Measurements from ENCODE around the gene OPN1SW. TPM values are rescaled to one million over a fixed set of nuclear protein-coding genes. Genes with fewer than 3 reads are reported as not detected.

The OPN1SW gene
- total and polyA plus RNA-seq, 9 of the 15 experiments (the other 6 are each of a cell fraction or from before 2014, with no cell fraction given): 0.84 to 1.0 TPM; not detected in 7

DNA sequence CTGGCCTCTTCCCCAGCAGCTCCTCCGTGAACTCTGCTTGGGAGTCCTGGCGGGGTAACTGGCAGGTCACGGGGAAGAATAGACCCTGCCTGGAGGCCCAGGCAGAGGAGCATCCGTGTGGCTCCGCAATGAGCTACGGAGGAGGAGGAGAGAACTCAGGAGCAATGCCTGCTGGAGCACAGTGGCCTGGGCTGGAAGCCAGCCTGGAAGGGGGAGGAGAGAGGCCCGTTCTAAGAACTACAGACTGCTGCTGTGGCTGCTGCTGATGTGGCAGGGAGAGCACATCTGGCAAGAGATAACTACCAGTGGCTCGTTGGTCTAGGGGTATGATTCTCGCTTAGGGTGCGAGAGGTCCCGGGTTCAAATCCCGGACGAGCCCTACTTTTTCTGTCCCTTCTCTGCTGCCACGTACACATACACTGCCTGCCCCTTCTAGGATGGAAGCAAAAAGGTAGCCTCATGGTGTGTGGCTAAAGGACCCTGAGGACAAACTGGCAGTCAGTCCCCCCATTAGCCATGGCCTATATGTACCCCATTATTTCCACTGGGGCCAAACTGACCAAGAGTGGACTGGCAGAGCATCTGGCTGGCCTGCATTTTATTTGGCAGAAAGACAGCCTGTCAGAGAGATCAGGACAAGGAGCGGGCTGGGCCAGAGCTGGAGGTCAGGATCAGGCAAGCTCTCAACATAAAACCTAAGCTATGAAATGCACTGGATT, 7.7 kb upstream of the OPN1SW start (continued):
- TF ChIP-seq TAF1 (IDR thresholded peaks at IDR 0.05; ENCODE audit: control insufficient read depth, extremely low read depth, insufficient read depth, low read length, severe bottlenecking): peak; percentile 57
- TF ChIP-seq, protein P1, sequence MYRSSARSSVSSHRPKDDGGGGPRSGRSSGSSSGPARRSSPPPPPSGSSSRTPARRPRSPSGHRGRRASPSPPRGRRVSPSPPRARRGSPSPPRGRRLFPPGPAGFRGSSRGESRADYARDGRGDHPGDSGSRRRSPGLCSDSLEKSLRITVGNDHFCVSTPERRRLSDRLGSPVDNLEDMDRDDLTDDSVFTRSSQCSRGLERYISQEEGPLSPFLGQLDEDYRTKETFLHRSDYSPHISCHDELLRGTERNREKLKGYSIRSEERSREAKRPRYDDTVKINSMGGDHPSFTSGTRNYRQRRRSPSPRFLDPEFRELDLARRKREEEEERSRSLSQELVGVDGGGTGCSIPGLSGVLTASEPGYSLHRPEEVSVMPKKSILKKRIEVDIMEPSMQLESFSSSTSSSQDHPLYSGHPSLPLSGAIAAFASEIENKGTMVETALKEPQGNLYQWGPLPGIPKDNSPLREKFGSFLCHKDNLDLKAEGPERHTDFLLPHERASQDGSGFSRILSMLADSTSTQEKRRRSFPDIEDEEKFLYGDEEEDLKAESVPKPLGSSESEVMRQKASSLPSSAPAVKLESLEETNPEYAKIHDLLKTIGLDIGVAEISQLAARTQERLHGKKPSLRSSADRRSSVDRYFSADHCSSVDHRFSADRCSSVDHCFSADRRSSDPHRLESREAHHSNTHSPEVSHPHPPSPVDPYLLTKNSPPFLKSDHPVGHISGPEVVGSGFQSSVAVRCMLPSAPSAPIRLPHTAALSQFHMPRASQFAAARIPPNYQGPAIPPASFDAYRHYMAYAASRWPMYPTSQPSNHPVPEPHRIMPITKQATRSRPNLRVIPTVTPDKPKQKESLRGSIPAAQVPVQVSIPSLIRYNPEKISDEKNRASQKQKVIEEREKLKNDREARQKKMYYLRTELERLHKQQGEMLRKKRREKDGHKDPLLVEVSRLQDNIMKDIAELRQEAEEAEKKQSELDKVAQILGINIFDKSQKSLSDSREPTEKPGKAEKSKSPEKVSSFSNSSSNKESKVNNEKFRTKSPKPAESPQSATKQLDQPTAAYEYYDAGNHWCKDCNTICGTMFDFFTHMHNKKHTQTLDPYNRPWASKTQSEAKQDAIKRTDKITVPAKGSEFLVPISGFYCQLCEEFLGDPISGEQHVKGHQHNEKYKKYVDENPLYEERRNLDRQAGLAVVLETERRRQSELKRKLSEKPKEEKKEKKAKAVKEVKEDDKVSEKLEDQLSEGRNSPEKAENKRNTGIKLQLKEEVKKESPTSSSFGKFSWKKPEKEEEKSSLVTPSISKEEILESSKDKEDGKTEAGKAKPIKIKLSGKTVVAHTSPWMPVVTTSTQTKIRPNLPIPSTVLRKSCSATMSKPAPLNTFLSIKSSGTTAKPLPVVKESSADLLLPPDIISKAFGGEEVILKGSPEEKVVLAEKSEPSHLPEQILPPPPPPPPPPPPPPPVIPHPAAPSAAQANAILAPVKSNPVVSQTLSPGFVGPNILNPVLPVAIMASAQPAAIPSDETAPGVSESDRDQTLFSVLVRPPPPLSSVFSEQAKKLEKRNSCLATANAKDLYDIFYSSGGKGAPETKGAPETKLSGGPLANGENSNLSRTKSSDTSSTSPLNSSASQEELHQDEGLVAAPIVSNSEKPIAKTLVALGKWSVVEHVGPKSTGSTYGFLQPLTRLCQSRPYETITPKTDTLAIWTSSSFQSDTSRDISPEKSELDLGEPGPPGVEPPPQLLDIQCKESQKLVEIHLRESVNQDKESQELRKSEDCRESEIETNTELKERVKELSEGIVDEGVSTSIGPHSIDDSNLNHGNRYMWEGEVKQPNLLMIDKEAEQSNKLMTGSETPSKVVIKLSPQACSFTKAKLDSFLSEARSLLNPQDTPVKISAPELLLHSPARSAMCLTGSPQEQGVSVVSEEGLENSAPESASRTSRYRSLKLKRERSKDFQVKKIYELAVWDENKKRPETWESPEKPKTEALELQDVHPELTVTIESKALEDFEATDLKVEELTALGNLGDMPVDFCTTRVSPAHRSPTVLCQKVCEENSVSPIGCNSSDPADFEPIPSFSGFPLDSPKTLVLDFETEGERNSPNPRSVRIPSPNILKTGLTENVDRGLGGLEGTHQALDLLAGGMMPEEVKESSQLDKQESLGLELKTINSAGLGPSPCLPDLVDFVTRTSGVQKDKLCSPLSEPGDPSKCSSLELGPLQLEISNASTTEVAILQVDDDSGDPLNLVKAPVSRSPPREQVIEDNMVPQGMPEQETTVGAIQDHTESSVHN (IDR thresholded peaks at IDR 0.05; ENCODE audit: borderline replicate concordance in 1 of 2, low read depth in 1 of 2): 0 out of 4 replicates have a peak, but pooled peaks of 1 of the 2 experiments have one; percentile 54
- TF ChIP-seq GATA2 (CRISPR knock-in tag; IDR thresholded peaks at IDR 0.05): peak; percentile 50
- no peak for TF ChIP-seq MTF1 (CRISPR knock-in tag; IDR thresholded peaks at IDR 0.05; ENCODE audit: borderline replicate concordance)
- TF ChIP-seq ZNF175 (CRISPR knock-in tag; IDR thresholded peaks at IDR 0.05; ENCODE audit: low read depth): no peak
- no peak for TF ChIP-seq ZNF699 (CRISPR knock-in tag; IDR thresholded peaks at IDR 0.05; ENCODE audit: insufficient replicate concordance)
- TF ChIP-seq SMAD1 (IDR thresholded peaks at IDR 0.05; ENCODE audit: low read depth, low read length, partially characterized antibody): peak; percentile 71
- TF ChIP-seq, protein P2, sequence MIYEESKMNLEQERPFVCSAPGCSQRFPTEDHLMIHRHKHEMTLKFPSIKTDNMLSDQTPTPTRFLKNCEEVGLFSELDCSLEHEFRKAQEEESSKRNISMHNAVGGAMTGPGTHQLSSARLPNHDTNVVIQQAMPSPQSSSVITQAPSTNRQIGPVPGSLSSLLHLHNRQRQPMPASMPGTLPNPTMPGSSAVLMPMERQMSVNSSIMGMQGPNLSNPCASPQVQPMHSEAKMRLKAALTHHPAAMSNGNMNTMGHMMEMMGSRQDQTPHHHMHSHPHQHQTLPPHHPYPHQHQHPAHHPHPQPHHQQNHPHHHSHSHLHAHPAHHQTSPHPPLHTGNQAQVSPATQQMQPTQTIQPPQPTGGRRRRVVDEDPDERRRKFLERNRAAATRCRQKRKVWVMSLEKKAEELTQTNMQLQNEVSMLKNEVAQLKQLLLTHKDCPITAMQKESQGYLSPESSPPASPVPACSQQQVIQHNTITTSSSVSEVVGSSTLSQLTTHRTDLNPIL (CRISPR knock-in tag; IDR thresholded peaks at IDR 0.05): no peak
- no peak for TF ChIP-seq CCAR2 (IDR thresholded peaks at IDR 0.05; ENCODE audit: low read depth, low read length)
- peak; percentile 25 for TF ChIP-seq KDM5B (IDR thresholded peaks at IDR 0.05; ENCODE audit: insufficient replicate concordance, low read depth, low read length)
- TF ChIP-seq, protein P3, sequence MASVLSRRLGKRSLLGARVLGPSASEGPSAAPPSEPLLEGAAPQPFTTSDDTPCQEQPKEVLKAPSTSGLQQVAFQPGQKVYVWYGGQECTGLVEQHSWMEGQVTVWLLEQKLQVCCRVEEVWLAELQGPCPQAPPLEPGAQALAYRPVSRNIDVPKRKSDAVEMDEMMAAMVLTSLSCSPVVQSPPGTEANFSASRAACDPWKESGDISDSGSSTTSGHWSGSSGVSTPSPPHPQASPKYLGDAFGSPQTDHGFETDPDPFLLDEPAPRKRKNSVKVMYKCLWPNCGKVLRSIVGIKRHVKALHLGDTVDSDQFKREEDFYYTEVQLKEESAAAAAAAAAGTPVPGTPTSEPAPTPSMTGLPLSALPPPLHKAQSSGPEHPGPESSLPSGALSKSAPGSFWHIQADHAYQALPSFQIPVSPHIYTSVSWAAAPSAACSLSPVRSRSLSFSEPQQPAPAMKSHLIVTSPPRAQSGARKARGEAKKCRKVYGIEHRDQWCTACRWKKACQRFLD (CRISPR knock-in tag; IDR thresholded peaks at IDR 0.05): no peak; the same call in 1 of the 2 replicates
- peak; percentile 81 for TF ChIP-seq SOX6 (IDR thresholded peaks at IDR 0.05)
- 0 out of 2 replicates have a peak, but pooled peaks have one; percentile 24 for TF ChIP-seq MXI1 (IDR thresholded peaks at IDR 0.05; ENCODE audit: low read depth, low read length)
- TF ChIP-seq, protein P4, sequence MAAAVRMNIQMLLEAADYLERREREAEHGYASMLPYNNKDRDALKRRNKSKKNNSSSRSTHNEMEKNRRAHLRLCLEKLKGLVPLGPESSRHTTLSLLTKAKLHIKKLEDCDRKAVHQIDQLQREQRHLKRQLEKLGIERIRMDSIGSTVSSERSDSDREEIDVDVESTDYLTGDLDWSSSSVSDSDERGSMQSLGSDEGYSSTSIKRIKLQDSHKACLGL (CRISPR knock-in tag; IDR thresholded peaks at IDR 0.05; ENCODE audit: borderline replicate concordance, poor library complexity, severe bottlenecking): no peak

Measured in K562 (cell line).